CD8-positive, alpha-beta memory T cell (primary cell): ENCODE measurements around the gene ANXA4. TPM values are rescaled to one million over a fixed set of nuclear protein-coding genes. Genes with fewer than 3 reads are reported as not detected.
"Not testable (repeated sequence)": the region's sequence is repeated elsewhere in the genome, so short reads cannot be mapped to it uniquely, and the experiment has no call there.

ENCODE experiments used
- CTCF ChIA-PET: fragments of 350-600 bp; sonication (Branson Sonifier 250); formaldehyde crosslinking; loops from one replicate; lab custom pipeline; 2021; ENCODE audit warnings: antibody characterized with exemption; lab: Charles Lee
- POLR2A ChIA-PET: fragments of 350-600 bp; sonication (Branson Sonifier 250); formaldehyde crosslinking; loops from one replicate; lab custom pipeline; 2021; ENCODE audit warnings: antibody characterized with exemption; lab: Charles Lee
- DNase-seq, 5 donors: peaks; one replicate each; pipeline versions ENCODE4 v3.0.0 to v3.0.0-alpha.2; 2020 to 2022; ENCODE audit warnings: mixed read lengths in 1 of 5
- H3K27ac ChIP-seq: one replicate; pipeline ENCODE4 v1.7.0; 2013; ENCODE audit warnings: low read depth, mild to moderate bottlenecking, low read length, moderate library complexity
- H3K27me3 ChIP-seq: 2 replicates; pipeline ENCODE4 v1.7.0; 2013; ENCODE audit warnings: low read length, mild to moderate bottlenecking; ENCODE audit not compliant: insufficient read depth, poor library complexity, severe bottlenecking
- H3K36me3 ChIP-seq: 2 replicates; pipeline ENCODE4 v1.7.0; 2013; ENCODE audit warnings: mild to moderate bottlenecking, low read length, moderate library complexity; ENCODE audit not compliant: insufficient read depth
- H3K4me1 ChIP-seq: 2 replicates; pipeline ENCODE4 v1.7.0; 2013; ENCODE audit warnings: mild to moderate bottlenecking, low read length, moderate library complexity; ENCODE audit not compliant: insufficient read depth
- H3K4me3 ChIP-seq: 2 replicates; pipeline ENCODE4 v1.7.0; 2013; ENCODE audit warnings: mild to moderate bottlenecking, low read length
- H3K9me3 ChIP-seq: 2 replicates; pipeline ENCODE4 v1.7.0; 2013; ENCODE audit warnings: mild to moderate bottlenecking, low read length
- H3K27ac Mint-ChIP-seq, 8 donors: one replicate each; pipeline ENCODE4 v1.8.0; 2020 to 2021; ENCODE audit warnings: mixed read lengths in 8 of 8, mild to moderate bottlenecking in 6 of 8, inconsistent platforms in 3 of 8, moderate library complexity in 3 of 8
- H3K27me3 Mint-ChIP-seq, 2 donors: one replicate each; pipeline ENCODE4 v1.8.0; 2020 to 2021; ENCODE audit warnings: mixed read lengths in 2 of 2, mild to moderate bottlenecking in 1 of 2, moderate library complexity in 1 of 2
- H3K36me3 Mint-ChIP-seq, 3 donors: one replicate each; pipeline ENCODE4 v1.8.0; 2020 to 2021; ENCODE audit warnings: mixed read lengths in 3 of 3, inconsistent platforms in 1 of 3, mild to moderate bottlenecking in 1 of 3
- H3K4me1 Mint-ChIP-seq, 3 donors: one replicate each; pipeline ENCODE4 v1.8.0; 2020 to 2021; ENCODE audit warnings: mixed read lengths in 3 of 3, inconsistent platforms in 1 of 3, mild to moderate bottlenecking in 1 of 3
- H3K4me3 Mint-ChIP-seq, 7 donors: one replicate each; pipeline ENCODE4 v1.8.0; 2020 to 2021; ENCODE audit warnings: mixed read lengths in 7 of 7, mild to moderate bottlenecking in 6 of 7, moderate library complexity in 4 of 7, inconsistent platforms in 2 of 7
- H3K9me3 Mint-ChIP-seq, 5 donors: one replicate each; pipeline ENCODE4 v1.8.0; 2020 to 2022; ENCODE audit warnings: mixed read lengths in 5 of 5, mild to moderate bottlenecking in 3 of 5, moderate library complexity in 2 of 5, inconsistent platforms in 1 of 5
- polyA plus RNA-seq: library from polyadenylated mRNA; unstranded; fragments of 300-500 nt; fragmentation: Illumina TruSeq; gene quantifications from one replicate; pipeline ENCODE4 v1.2.3, GENCODE V29; 2021
- total RNA-seq, 2 experiments: library from RNA; stranded (reverse); gene quantifications; one replicate each; pipeline ENCODE4 v1.2.3, GENCODE V29; 2021

Gene ANXA4
- total and polyA plus RNA-seq, 3 experiments from 2014 or later = 30.2 to 38.6 (median 33.7) TPM

GRCh38 chr2:69755862-69756467 lies 14.0 kb downstream of the ANXA4 start:
- Mint-ChIP-seq H3K4me3 (no peak overlapping the region), H3K27ac (no peak overlapping the region), H3K27me3 (no peaks in the 10 kb centered on the region), H3K9me3 (no peaks in the 10 kb centered on the region), H3K4me1 (peaks cover 16 to 22% (median 21%) of the 10 kb centered on the region in 3 donors), H3K36me3 (peaks cover 0 to 3% (median 2%) of the 10 kb centered on the region in 3 donors)
- Histone ChIP-seq H3K27ac (no peak overlapping the region), H3K9me3 (no peaks in the 10 kb centered on the region), H3K4me3 (no peak overlapping the region), H3K27me3 (no peaks in the 10 kb centered on the region), H3K4me1 (no peaks in the 10 kb centered on the region), H3K36me3 (no peaks in the 10 kb centered on the region)
- ChIA-PET CTCF (interaction anchor here (0.6 to 1.8 kb wide), 2 partner anchors 15 to 31 kb away, joined by 3 to 7 read pairs; no protein-coding TSS in a partner anchor), POLR2A (no interaction called here)
- DNase-seq = no peak

GRCh38 chr2:69762025-69762424 lies 20.1 kb downstream of the ANXA4 start:
- peaks cover 0 to 8% (median 5%) of the 10 kb centered on the region in 3 donors for H3K36me3 Mint-ChIP-seq
- H3K4me3 Mint-ChIP-seq = no peak overlapping the region
- H3K27me3 ChIP-seq = no peaks in the 10 kb centered on the region
- ChIA-PET POLR2A (no interaction called here), CTCF (interaction anchor here (1.2 kb wide), 1 partner anchor 11 kb away, joined by 3 read pairs; no protein-coding TSS in a partner anchor)
- H3K4me3 ChIP-seq = no peak overlapping the region
- peaks cover 18 to 28% (median 22%) of the 10 kb centered on the region in 3 donors for H3K4me1 Mint-ChIP-seq
- no peak overlapping the region for H3K27ac ChIP-seq
- no peaks in the 10 kb centered on the region for H3K9me3 ChIP-seq
- DNase-seq = no peak
- H3K9me3 Mint-ChIP-seq = no peaks in the 10 kb centered on the region
- peaks cover 0 to 1% of the 10 kb centered on the region in 2 donors for H3K27me3 Mint-ChIP-seq
- H3K27ac Mint-ChIP-seq = no peak overlapping the region
- H3K4me1 ChIP-seq = no peaks in the 10 kb centered on the region
- no peaks in the 10 kb centered on the region for H3K36me3 ChIP-seq

- peak overlapping the region in 2 of 8 donors; percentile 78 to 81 for H3K27ac Mint-ChIP-seq
- POLR2A ChIA-PET = no interaction called here
- H3K4me1 Mint-ChIP-seq = peaks cover 18 to 28% (median 22%) of the 10 kb centered on the region in 3 donors
- H3K4me3 ChIP-seq = no peak overlapping the region
- H3K4me1 ChIP-seq = no peaks in the 10 kb centered on the region
- H3K27me3 ChIP-seq = no peaks in the 10 kb centered on the region
- no peaks in the 10 kb centered on the region for H3K36me3 ChIP-seq
- H3K27ac ChIP-seq = no peak overlapping the region
- H3K4me3 Mint-ChIP-seq = no peak overlapping the region
- H3K9me3 Mint-ChIP-seq = no peaks in the 10 kb centered on the region
- H3K27me3 Mint-ChIP-seq = peaks cover 0 to 1% of the 10 kb centered on the region in 2 donors
- CTCF ChIA-PET = interaction anchor here (1.2 kb wide), 1 partner anchor 12 kb away, joined by 3 read pairs; no protein-coding TSS in a partner anchor
- DNase-seq = no peak
- H3K36me3 Mint-ChIP-seq = peaks cover 0 to 8% (median 5%) of the 10 kb centered on the region in 3 donors
- no peaks in the 10 kb centered on the region for H3K9me3 ChIP-seq
These were observed 20.9 kb downstream of the ANXA4 start for GRCh38 chr2:69762513-69763494.

- H3K4me3 Mint-ChIP-seq, H3K27ac ChIP-seq, H3K27me3 ChIP-seq, DNase-seq, H3K9me3 Mint-ChIP-seq, H3K4me1 ChIP-seq, H3K36me3 ChIP-seq, CTCF ChIA-PET, H3K36me3 Mint-ChIP-seq, H3K27me3 Mint-ChIP-seq, H3K9me3 ChIP-seq, H3K4me3 ChIP-seq: not testable (repeated sequence)
- H3K27ac Mint-ChIP-seq = peak overlapping the region in 2 of 8 donors; percentile 51 to 74
- POLR2A ChIA-PET = interaction anchor here (0.7 kb wide), 1 partner anchor 259 kb away, joined by 8 read pairs; no protein-coding TSS in a partner anchor
- peaks cover 22 to 28% (median 25%) of the 10 kb centered on the region in 3 donors for H3K4me1 Mint-ChIP-seq
These were observed 21.9 kb downstream of the ANXA4 start for GRCh38 chr2:69763831-69764230.

- CTCF ChIA-PET = interaction anchor here (1.2 kb wide), 1 partner anchor 40 kb away, joined by 3 read pairs; no protein-coding TSS in a partner anchor
- Histone ChIP-seq H3K27ac (no peak overlapping the region), H3K27me3 (no peaks in the 10 kb centered on the region), H3K4me1 (no peaks in the 10 kb centered on the region), H3K9me3 (no peaks in the 10 kb centered on the region), H3K36me3 (no peaks in the 10 kb centered on the region), H3K4me3 (no peak overlapping the region)
- peaks cover 25 to 33% (median 30%) of the 10 kb centered on the region in 3 donors for H3K4me1 Mint-ChIP-seq
- peaks cover 0 to 1% of the 10 kb centered on the region in 2 donors for H3K27me3 Mint-ChIP-seq
- no peak overlapping the region for H3K4me3 Mint-ChIP-seq
- no peak for DNase-seq
- peak overlapping the region in 3 of 8 donors; percentile 11 to 51 (median 12) for H3K27ac Mint-ChIP-seq
- POLR2A ChIA-PET = no interaction called here
- peaks cover 0 to 6% (median 2%) of the 10 kb centered on the region in 3 donors for H3K36me3 Mint-ChIP-seq
- H3K9me3 Mint-ChIP-seq = no peaks in the 10 kb centered on the region
These were observed 22.6 kb downstream of the ANXA4 start for GRCh38 chr2:69764286-69765095.

GRCh38 chr2:69765096-69765380 lies 23.1 kb downstream of the ANXA4 start:
- peaks cover 0 to 6% (median 2%) of the 10 kb centered on the region in 3 donors for H3K36me3 Mint-ChIP-seq
- H3K4me1 Mint-ChIP-seq = peaks cover 28 to 39% (median 34%) of the 10 kb centered on the region in 3 donors
- H3K4me3 ChIP-seq = no peak overlapping the region
- H3K27ac Mint-ChIP-seq = no peak overlapping the region
- CTCF ChIA-PET = interaction anchor here (1.2 kb wide), 1 partner anchor 40 kb away, joined by 3 read pairs; no protein-coding TSS in a partner anchor
- no peak overlapping the region for H3K4me3 Mint-ChIP-seq
- H3K27me3 Mint-ChIP-seq = peaks cover 0 to 1% of the 10 kb centered on the region in 2 donors
- DNase-seq = no peak
- no peaks in the 10 kb centered on the region for H3K9me3 ChIP-seq
- no peaks in the 10 kb centered on the region for H3K9me3 Mint-ChIP-seq
- no peak overlapping the region for H3K27ac ChIP-seq
- H3K4me1 ChIP-seq = peaks cover 2% of the 10 kb centered on the region
- no peaks in the 10 kb centered on the region for H3K36me3 ChIP-seq
- no peaks in the 10 kb centered on the region for H3K27me3 ChIP-seq
- POLR2A ChIA-PET = no interaction called here

- Histone ChIP-seq H3K36me3 (no peaks in the 10 kb centered on the region), H3K27me3 (no peaks in the 10 kb centered on the region), H3K4me1 (peaks cover 8% of the 10 kb centered on the region), H3K27ac (no peak overlapping the region), H3K9me3 (no peaks in the 10 kb centered on the region), H3K4me3 (no peak overlapping the region)
- peaks cover 0 to 6% (median 2%) of the 10 kb centered on the region in 3 donors for H3K36me3 Mint-ChIP-seq
- no peak for DNase-seq
- ChIA-PET CTCF (interaction anchor here (1.1 kb wide), 1 partner anchor 11 kb away, joined by 3 read pairs; no protein-coding TSS in a partner anchor), POLR2A (no interaction called here)
- no peaks in the 10 kb centered on the region for H3K9me3 Mint-ChIP-seq
- H3K27me3 Mint-ChIP-seq = peaks cover 0 to 1% of the 10 kb centered on the region in 2 donors
- H3K4me3 Mint-ChIP-seq = no peak overlapping the region
- peaks cover 34 to 45% (median 40%) of the 10 kb centered on the region in 3 donors for H3K4me1 Mint-ChIP-seq
- H3K27ac Mint-ChIP-seq = peak overlapping the region in 4 of 8 donors; percentile 12 to 69 (median 18)
These were observed 24.1 kb downstream of the ANXA4 start for GRCh38 chr2:69766014-69766413.
